Measurements from ENCODE around the gene ZNF260.
"Not testable (repeated sequence)": the region's sequence is repeated elsewhere in the genome, so short reads cannot be mapped to it uniquely, and the experiment has no call there.

ZNF260 gene

GRCh38 chr19:36528194-36528920, at the start of gene ZNF260:
TSS of gene ZNF260 (minus strand) at chr19:36528271. CDS start at chr19:36515238, 13,033 bp downstream.
- in situ Hi-C loops (cut with HindIII; ENCODE audit: low sequenced_read_pairs), result no loop called here

DNA sequence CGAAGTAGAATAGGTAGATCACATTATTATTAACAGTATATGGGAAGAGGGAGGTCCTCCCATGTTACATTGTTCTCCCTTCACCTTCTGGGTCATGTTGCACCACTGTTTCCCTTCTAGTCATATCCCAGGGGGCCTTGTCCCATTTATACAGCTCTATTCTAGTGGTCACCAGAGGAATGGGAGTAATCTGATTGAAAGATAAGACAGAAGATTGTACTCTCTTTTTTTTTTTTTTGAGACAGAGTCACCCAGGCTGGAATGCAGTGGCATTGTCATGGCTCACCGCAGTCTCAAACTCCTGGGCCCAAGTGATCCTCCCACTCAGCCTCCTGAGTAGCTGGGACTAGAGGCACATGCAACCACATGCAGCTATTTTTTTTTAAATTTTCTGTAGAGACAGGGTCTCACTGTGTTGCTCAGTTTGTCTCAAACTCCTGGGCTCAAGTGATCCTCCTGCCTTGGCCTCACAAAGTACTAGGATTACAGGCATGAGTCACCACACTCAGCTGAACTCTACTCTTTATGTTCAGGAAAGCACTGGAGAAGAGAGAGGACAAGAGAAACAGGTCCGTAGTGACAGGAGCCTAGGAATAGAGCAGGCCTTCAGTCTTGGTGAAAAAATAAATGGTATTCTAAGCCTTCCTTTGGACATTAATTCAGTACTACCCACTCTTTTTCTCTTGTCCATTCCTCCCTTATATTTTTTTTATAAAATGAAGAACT, 49.4 kb upstream of the ZNF260 start:
- in situ Hi-C loops (cut with HindIII; ENCODE audit: low sequenced_read_pairs), result no loop called here

DNA sequence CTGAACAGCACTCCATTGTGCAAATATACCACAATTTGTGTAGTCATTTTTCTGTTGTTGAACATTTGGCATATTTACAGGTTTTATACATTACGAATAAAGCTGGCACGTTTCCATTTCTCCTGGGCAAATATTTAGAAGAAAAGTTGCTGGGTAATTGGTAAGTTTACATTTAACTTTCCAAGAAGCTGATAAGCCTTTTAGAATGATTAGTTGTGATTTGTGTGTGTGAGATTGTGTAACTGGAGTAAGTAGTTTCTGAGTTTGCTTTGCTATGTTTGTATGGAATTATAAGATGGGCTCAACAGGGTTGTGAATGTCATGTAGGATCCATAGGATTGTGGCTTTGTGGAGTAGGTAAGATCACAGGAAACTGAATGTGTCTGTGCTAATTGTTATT, 46.7 kb upstream of the ZNF260 start:
- in situ Hi-C loops (cut with HindIII; ENCODE audit: low sequenced_read_pairs), result no loop called here

DNA sequence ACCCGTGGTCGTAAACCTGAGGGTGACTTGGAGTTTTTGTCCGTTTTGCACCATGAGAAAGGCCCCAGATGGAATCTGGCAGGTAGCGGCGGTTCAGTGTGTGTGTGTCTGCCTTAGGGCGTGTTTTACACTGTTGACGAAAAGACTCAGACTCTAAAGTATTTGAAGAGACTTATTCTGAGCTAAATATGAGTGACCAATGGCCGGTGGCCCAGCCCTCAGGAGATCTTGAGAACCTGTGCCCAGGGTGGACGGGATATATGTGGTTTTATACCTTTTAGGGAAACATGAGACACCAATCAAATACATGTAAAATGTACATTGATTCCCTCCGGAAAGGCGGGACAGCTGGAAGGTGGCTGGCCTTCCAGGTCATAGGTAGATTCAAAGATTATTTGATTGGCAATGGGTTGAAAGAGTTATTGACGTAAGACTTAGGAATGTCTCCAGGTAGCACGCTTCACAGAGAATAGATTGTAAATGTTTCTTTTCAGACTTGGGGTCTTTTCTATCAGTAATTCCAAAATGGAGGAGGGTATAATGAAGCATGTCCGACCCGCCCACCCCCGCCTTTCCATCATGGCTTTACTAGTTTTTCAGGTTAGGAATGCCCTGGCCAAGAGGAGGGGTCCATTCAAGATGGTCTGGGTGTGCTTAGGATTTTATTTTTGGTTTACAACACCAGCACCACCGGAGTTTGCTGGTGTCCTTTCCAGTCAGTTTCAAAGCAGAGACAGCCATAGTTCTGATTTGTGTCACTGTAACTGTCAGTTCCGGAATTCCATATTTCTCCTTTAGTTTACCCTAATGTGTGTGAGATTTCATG, 46.0 kb upstream of the ZNF260 start:
- in situ Hi-C loops (cut with HindIII; ENCODE audit: low sequenced_read_pairs), result no loop called here

DNA sequence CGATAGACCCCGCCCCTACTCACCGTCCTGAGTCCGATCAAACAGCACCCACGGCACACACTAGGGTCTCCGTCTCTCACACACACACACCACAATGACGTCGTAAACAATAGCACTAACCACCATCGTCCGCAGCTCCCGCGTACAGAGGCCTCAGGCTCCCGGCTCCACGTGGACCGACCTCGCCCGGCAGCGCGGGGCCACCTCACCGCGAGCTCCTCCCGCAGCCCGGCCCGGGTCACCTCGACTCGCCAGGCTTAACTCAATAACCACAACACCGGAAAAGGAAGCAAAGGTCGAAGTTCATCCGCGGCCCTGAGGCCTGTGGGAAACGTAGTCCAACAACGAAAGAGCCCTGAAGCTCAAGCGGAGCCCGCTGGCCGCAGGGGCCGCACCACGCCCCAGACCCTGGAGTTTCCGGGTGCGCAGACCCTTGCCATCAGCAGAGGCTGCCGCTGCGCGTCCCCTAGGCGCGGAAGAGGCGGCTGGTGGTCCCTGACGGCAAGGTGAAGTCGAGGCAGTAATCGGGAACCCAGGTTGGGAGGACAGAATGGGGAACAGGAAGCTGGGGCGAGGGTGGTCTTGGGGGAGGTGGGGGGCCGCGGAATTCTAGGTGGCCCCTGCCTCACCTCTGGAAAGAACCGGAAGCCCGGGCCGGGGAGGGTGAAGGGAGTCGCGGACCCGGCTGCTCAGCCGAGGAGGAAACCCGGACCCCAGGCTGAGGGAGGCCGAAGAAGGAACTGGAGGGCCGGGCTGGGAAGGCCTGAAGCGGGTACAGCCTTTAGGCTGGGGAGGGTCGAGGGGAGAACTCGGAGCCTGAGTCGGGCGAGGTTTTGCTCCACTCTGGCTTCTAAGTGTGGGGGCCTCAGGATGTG, 45.2 kb upstream of the ZNF260 start, which contains the start of gene ZNF529:
ZNF529 (minus strand) TSS at position 273 of the 875 bp plus-strand sequence. CDS start 946 bp downstream, outside the sequence.
- in situ Hi-C loops (cut with HindIII; ENCODE audit: low sequenced_read_pairs), result no loop called here

- in situ Hi-C loops (cut with HindIII; ENCODE audit: low sequenced_read_pairs), result no loop called here
These were observed 44.5 kb upstream of the ZNF260 start for GRCh38 chr19:36572593-36573019.

- in situ Hi-C loops (cut with HindIII; ENCODE audit: low sequenced_read_pairs), result no loop called here
These were observed 36.3 kb upstream of the ZNF260 start for GRCh38 chr19:36564391-36564790.

GRCh38 chr19:36547001-36547732, 19.1 kb upstream of the ZNF260 start:
- in situ Hi-C loops (cut with HindIII; ENCODE audit: low sequenced_read_pairs), result no loop called here

GRCh38 chr19:36528921-36529518, 949 bp upstream of the ZNF260 start:
- in situ Hi-C loops (cut with HindIII; ENCODE audit: low sequenced_read_pairs), result no loop called here

GRCh38 chr19:36527873-36528193, 238 bp downstream of the ZNF260 start:
- in situ Hi-C loops (cut with HindIII; ENCODE audit: low sequenced_read_pairs), result no loop called here

- in situ Hi-C loops (cut with HindIII; ENCODE audit: low sequenced_read_pairs), result no loop called here
These were observed 730 bp downstream of the ZNF260 start for GRCh38 chr19:36527341-36527740.

GRCh38 chr19:36526581-36526980, 1.5 kb downstream of the ZNF260 start:
- in situ Hi-C loops (cut with HindIII; ENCODE audit: low sequenced_read_pairs), result no loop called here

DNA sequence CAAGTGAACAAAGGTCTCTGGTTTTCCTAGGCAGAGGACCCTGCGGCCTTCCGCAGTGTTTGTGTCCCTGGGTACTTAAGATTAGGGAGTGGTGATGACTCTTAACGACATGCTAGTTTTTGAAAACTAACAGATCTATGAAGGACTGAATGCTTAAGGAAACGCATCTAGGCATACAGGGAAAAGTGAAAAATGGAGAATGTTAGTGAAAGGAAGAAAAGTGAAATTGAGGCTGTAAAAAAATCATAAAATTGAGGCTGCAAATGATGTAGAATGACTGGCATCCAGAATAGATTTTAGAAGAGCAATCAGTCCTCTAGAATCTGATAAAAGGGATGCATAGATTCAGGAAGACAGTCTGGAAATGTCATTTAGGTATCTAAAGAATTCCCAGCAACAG, 3.5 kb downstream of the ZNF260 start:
- in situ Hi-C loops (cut with HindIII; ENCODE audit: low sequenced_read_pairs), result no loop called here

DNA sequence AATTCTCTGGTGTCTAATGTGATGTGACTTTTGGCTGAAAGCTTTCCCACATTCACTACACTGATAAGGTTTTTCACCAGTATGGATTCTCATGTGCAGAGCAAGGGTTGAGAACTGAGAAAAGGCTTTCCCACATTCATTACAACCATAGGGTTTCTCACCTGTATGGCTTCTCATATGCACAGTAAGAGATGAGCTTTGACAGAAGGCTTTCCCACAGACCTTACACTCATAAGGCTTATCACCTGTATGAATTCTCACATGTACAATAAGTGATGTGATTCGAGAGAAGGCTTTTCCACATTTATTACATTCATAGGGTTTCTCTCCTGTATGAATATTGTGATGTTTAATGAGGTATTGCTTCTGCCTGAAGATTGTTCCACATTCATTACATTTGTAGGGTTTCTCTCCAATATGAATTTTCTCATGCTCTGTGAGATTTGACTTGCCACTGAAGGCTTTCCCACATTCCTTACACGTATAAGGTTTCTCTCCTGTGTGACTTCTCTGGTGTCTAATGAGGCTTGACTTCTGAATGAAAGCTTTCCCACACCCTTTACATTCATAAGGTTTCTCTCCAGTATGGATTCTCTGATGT, 14.0 kb downstream of the ZNF260 start:
- in situ Hi-C loops (cut with HindIII; ENCODE audit: low sequenced_read_pairs), result no loop called here

GRCh38 chr19:36508325-36508724, 19.7 kb downstream of the ZNF260 start:
- in situ Hi-C loops (cut with HindIII; ENCODE audit: low sequenced_read_pairs), result no loop called here

DNA sequence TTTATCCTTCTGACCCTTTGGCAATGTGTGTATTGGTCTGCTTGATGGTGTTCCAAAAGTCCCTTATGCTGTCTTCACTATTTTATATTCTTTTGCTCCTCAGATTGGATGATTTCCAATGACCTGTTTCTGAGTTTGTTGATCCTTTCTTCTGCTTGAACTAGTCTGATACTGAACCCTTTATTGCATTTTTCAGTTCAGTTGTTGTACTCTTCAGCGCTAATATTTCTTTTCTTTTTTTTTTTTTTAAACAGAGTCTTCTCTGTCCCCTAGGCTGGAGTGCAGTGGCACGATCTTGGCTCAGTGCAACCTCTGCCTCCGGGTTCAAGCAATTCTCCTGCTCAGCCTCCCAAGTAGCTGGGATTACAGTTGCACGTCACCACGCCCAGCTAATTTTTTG, 26.1 kb downstream of the ZNF260 start:
- in situ Hi-C loops (cut with HindIII; ENCODE audit: low sequenced_read_pairs), result no loop called here

GRCh38 chr19:36497001-36497400, 31.1 kb downstream of the ZNF260 start:
- in situ Hi-C loops (cut with HindIII; ENCODE audit: low sequenced_read_pairs), result no loop called here

GRCh38 chr19:36492689-36493453, 35.2 kb downstream of the ZNF260 start:
- in situ Hi-C loops (cut with HindIII; ENCODE audit: low sequenced_read_pairs), result not testable (repeated sequence)
